ENCODE data around the gene CALML3. TPM values are rescaled to one million over a fixed set of nuclear protein-coding genes. Genes with fewer than 3 reads are reported as not detected.
A peak's percentile ranks its signal among the peaks of the same experiment; 100 is the strongest.

Gene CALML3
- total and polyA plus RNA-seq, 2 of the 13 experiments (the other 11 are each of a cell fraction or from before 2014, with no cell fraction given) = not detected

- Histone ChIP-seq H3K79me2 (ENCODE audit: insufficient read depth, low read length) (no peaks in the 10 kb centered on the region), H3K9ac (ENCODE audit: insufficient read depth, low read depth, low read length) (no peak overlapping the region), H3K27ac (ENCODE audit: extremely low read length, insufficient read depth, low read length) (peak overlapping the region; percentile 36), H3K4me3 (replicated peaks in 1 of 3; ENCODE audit: insufficient read depth in 1 of 3, low read depth in 2 of 3, low read length in 3 of 3) (peak overlapping the region in 1 of 3 experiments; percentile 27; a peak in 1 of 6 replicates), H2AFZ (ENCODE audit: low read length) (no peak overlapping the region), H3K9me3 (ENCODE audit: low read length) (no peaks in the 10 kb centered on the region), H3K4me1 (ENCODE audit: insufficient read depth, low read length) (peaks cover 95% of the 10 kb centered on the region), H3K36me3 (replicated peaks in 1 of 2; ENCODE audit: control insufficient read depth in 1 of 2, insufficient read depth in 2 of 2, low read length in 2 of 2) (no peaks in the 10 kb centered on the region), H3K4me2 (ENCODE audit: low read depth, low read length) (peak overlapping the region; percentile 33; the same call in 1 of the 2 replicates), H3K27me3 (ENCODE audit: control insufficient read depth in 1 of 2, insufficient read depth in 2 of 2, low read length in 2 of 2) (no peaks in the 10 kb centered on the region), H4K20me1 (ENCODE audit: insufficient read depth, low read length) (no peaks in the 10 kb centered on the region)
- whole genome bisulfite sequencing (ENCODE audit: low lambda C conversion rate) = 93% methylated on average over 3 of the region's 6 CpGs
- in situ Hi-C loops (cut with HindIII; ENCODE audit: extremely low pct_ligation_motif_present, low pct_unique_long_range_greater_than_20kb) (no loop called here), intact Hi-C loops (cut with micrococcal nuclease; ENCODE audit: unreplicated experiment) (no loop called here)
- BruUV-seq (replicated peaks) = no TSS peak
- POLR2A ChIA-PET = interaction anchor here (0.5 to 2.8 kb wide), 4 partner anchors 17 to 125 kb away, joined by 4 to 21 read pairs (median 6); no protein-coding TSS in a partner anchor
- ATAC-seq (0 out of 3 replicates have a peak, but pooled peaks have one; percentile 5), DNase-seq (ENCODE audit: low spot score) (no peak), FAIRE-seq (no peak)
- CTCF ChIA-PET (ENCODE audit: low intra/inter-chr PET ratio, low total read pairs) = no interaction called here
- no peak for TF ChIP-seq ATF3 (CRISPR knock-in tag; IDR thresholded peaks at IDR 0.05)
- TF ChIP-seq ZNF687 (CRISPR knock-in tag; IDR thresholded peaks at IDR 0.05) = 0 out of 2 replicates have a peak, but pooled peaks have one; percentile 17
- 0 out of 2 replicates have a peak, but pooled peaks have one; percentile 5 for TF ChIP-seq ZMYM4 (CRISPR knock-in tag; IDR thresholded peaks at IDR 0.05)
- no peak for TF ChIP-seq NCOA1 (CRISPR knock-in tag; IDR thresholded peaks at IDR 0.05)
- no peak for TF ChIP-seq PRPF4 (IDR thresholded peaks at IDR 0.05; ENCODE audit: low read depth, low read length, poor library complexity, severe bottlenecking)
- no peak for TF ChIP-seq ZBTB40 (IDR thresholded peaks at IDR 0.05)
- TF ChIP-seq ZBTB40 (CRISPR knock-in tag; IDR thresholded peaks at IDR 0.05) = 0 out of 2 replicates have a peak, but pooled peaks have one; percentile 11
- no peak for TF ChIP-seq BORCS8-MEF2B (CRISPR knock-in tag; IDR thresholded peaks at IDR 0.05)
- TF ChIP-seq GPN1 (CRISPR knock-in tag; IDR thresholded peaks at IDR 0.05; ENCODE audit: borderline replicate concordance) = no peak
- TF ChIP-seq ZNF737 (CRISPR knock-in tag; IDR thresholded peaks at IDR 0.05; ENCODE audit: borderline replicate concordance) = no peak
- TF ChIP-seq ZSCAN30 (CRISPR knock-in tag; IDR thresholded peaks at IDR 0.05) = no peak
These were observed 47.1 kb downstream of the CALML3 start for GRCh38 chr10:5571826-5572225.

Data from HepG2 (cell line).